Measurements from ENCODE around the gene GALNT7.

DNA sequence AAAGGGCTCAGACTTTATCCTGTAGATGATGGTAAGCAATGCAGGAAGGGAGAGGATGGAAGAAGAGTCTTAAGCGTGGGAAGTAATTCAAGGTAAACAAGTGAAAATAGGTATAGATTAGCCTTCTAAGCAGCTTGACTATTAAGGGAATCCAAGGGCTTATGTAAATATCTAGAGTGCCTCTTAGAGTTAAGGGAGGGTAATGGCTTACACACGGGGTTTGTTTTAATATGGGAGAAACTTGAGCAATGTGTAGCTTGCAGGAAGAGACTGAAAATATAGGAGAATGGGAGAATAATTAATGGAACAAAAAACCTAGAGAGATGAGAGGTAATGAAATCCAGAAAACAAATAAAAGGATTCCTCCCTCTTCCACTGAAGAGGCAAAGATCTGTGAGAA, 189.3 kb downstream of the GALNT7 start:
- TF ChIP-seq, protein P1, sequence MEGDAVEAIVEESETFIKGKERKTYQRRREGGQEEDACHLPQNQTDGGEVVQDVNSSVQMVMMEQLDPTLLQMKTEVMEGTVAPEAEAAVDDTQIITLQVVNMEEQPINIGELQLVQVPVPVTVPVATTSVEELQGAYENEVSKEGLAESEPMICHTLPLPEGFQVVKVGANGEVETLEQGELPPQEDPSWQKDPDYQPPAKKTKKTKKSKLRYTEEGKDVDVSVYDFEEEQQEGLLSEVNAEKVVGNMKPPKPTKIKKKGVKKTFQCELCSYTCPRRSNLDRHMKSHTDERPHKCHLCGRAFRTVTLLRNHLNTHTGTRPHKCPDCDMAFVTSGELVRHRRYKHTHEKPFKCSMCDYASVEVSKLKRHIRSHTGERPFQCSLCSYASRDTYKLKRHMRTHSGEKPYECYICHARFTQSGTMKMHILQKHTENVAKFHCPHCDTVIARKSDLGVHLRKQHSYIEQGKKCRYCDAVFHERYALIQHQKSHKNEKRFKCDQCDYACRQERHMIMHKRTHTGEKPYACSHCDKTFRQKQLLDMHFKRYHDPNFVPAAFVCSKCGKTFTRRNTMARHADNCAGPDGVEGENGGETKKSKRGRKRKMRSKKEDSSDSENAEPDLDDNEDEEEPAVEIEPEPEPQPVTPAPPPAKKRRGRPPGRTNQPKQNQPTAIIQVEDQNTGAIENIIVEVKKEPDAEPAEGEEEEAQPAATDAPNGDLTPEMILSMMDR (IDR thresholded peaks at IDR 0.05), result no peak
- TF ChIP-seq POLR2A (IDR thresholded peaks at IDR 0.05) (no peak), EP300 (IDR thresholded peaks at IDR 0.05) (no peak)

All from ovary (tissue), 3 donors.